Stimulated activated CD4-positive, alpha-beta T cell treated with anti-CD3 and anti-CD28 coated beads, Interleukin-4, amount 100 ng/mL, for 1 hour (primary cell): ENCODE measurements around the gene AGAP9.
"Not testable (repeated sequence)": the region's sequence is repeated elsewhere in the genome, so short reads cannot be mapped to it uniquely, and the experiment has no call there.

Experiments
- DNase-seq: peaks from one replicate; pipeline ENCODE4 v3.0.0-alpha.2; 2020

Gene AGAP9

GRCh38 chr10:47484786-47485185 is 38.7 kb downstream of the AGAP9 start:
- not testable (repeated sequence) for DNase-seq

GRCh38 chr10:47483923-47484322 is 39.5 kb downstream of the AGAP9 start, which contains the start of gene ANXA8:
Gene ANXA8, minus strand, starts transcription at chr10:47484115. Its CDS starts 182 bp downstream, at chr10:47483933.
- DNase-seq = not testable (repeated sequence)

GRCh38 chr10:47482367-47482766 is 41.1 kb downstream of the AGAP9 start:
- DNase-seq = not testable (repeated sequence)

- not testable (repeated sequence) for DNase-seq
These were observed 41.7 kb downstream of the AGAP9 start for GRCh38 chr10:47481768-47482181.

GRCh38 chr10:47481182-47481766 is 42.2 kb downstream of the AGAP9 start:
- not testable (repeated sequence) for DNase-seq

- not testable (repeated sequence) for DNase-seq
These were observed 43.3 kb downstream of the AGAP9 start for GRCh38 chr10:47480133-47480532.

GRCh38 chr10:47478114-47478513 is 45.3 kb downstream of the AGAP9 start:
- DNase-seq = not testable (repeated sequence)

GRCh38 chr10:47477078-47477477 is 46.4 kb downstream of the AGAP9 start:
- DNase-seq = not testable (repeated sequence)

GRCh38 chr10:47475101-47475500 is 48.3 kb downstream of the AGAP9 start:
- DNase-seq = not testable (repeated sequence)

GRCh38 chr10:47473516-47473915 is 49.9 kb downstream of the AGAP9 start:
- DNase-seq = not testable (repeated sequence)

GRCh38 chr10:47472647-47473046 is 50.8 kb downstream of the AGAP9 start:
- not testable (repeated sequence) for DNase-seq

GRCh38 chr10:47472072-47472471 is 51.4 kb downstream of the AGAP9 start:
- DNase-seq = not testable (repeated sequence)

GRCh38 chr10:47468731-47469528 is 54.5 kb downstream of the AGAP9 start:
- not testable (repeated sequence) for DNase-seq

GRCh38 chr10:47467957-47468356 is 55.5 kb downstream of the AGAP9 start:
- not testable (repeated sequence) for DNase-seq

GRCh38 chr10:47467458-47467857 is 56.0 kb downstream of the AGAP9 start:
- not testable (repeated sequence) for DNase-seq

GRCh38 chr10:47465216-47465917 is 58.1 kb downstream of the AGAP9 start:
- DNase-seq = not testable (repeated sequence)

- DNase-seq = not testable (repeated sequence)
These were observed 60.7 kb downstream of the AGAP9 start for GRCh38 chr10:47462577-47463358.

- DNase-seq = not testable (repeated sequence)
These were observed 62.2 kb downstream of the AGAP9 start for GRCh38 chr10:47461261-47461687.

GRCh38 chr10:47458466-47459154 is 64.8 kb downstream of the AGAP9 start:
- no peak for DNase-seq

GRCh38 chr10:47457826-47458225 is 65.6 kb downstream of the AGAP9 start:
- no peak for DNase-seq

GRCh38 chr10:47457528-47457820 is 66.0 kb downstream of the AGAP9 start:
- no peak for DNase-seq
